ENCODE data around the gene KLHDC8A. TPM values are rescaled to one million over a fixed set of nuclear protein-coding genes. Genes with fewer than 3 reads are reported as not detected.

KLHDC8A gene
- total and polyA plus RNA-seq, 9 of the 15 experiments (the other 6 are each of a cell fraction or from before 2014, with no cell fraction given): 0.01 to 0.54 (median 0.04) TPM; not detected in 6

GRCh38 chr1:205373798-205374175 lies 17.1 kb upstream of the KLHDC8A start:
- no peaks in the 10 kb centered on the region for H3K9me1 ChIP-seq (ENCODE audit: control insufficient read depth, insufficient read depth, low read length)
- no peaks in the 10 kb centered on the region for H3K79me2 ChIP-seq (ENCODE audit: control insufficient read depth, insufficient read depth, low read length)
- no peak overlapping the region for H3K27ac ChIP-seq (ENCODE audit: extremely low read depth, low read depth, low read length)
- H3K9me3 ChIP-seq (replicated peaks; ENCODE audit: control insufficient read depth, insufficient read depth, low read depth, low read length): no peaks in the 10 kb centered on the region
- H3K36me3 ChIP-seq (ENCODE audit: control insufficient read depth, insufficient read depth, low read length): no peaks in the 10 kb centered on the region
- BruUV-seq (replicated peaks): no TSS peak
- FAIRE-seq: no peak
- no peak overlapping the region for H3K4me2 ChIP-seq (ENCODE audit: insufficient read depth, low read length)
- WGBS (ENCODE audit: insufficient coverage, low coverage, missing lambda C conversion rate): 0% methylated on average over 2 of the region's 2 CpGs
- ChIA-PET CTCF (ENCODE audit: low intra/inter-chr PET ratio) (no interaction called here), POLR2A (no interaction called here)
- in situ Hi-C loops (cut with MboI): no loop called here
- H3K4me1 ChIP-seq (replicated peaks in 1 of 2; ENCODE audit: control insufficient read depth in 2 of 2, insufficient read depth in 2 of 2, low read length in 2 of 2): peaks cover 0 to 2% of the 10 kb centered on the region in 2 experiments; a peak in 1 of 5 replicates
- no peak for DNase-seq (ENCODE audit: extremely low read depth in 1 of 4, low spot score in 3 of 4)
- no peak overlapping the region for H2AFZ ChIP-seq (ENCODE audit: low read depth, low read length)
- H3K27me3 ChIP-seq (ENCODE audit: control insufficient read depth in 2 of 2, insufficient read depth in 2 of 2, low read length in 2 of 2): peaks cover 60 to 67% of the 10 kb centered on the region in 2 experiments
- H3K9ac ChIP-seq (ENCODE audit: insufficient read depth in 1 of 2, low read depth in 2 of 2, low read length in 2 of 2): no peak overlapping the region
- intact Hi-C loops (cut with micrococcal nuclease): no loop called here
- TF ChIP-seq FOXK1 (CRISPR knock-in tag; IDR thresholded peaks at IDR 0.05; ENCODE audit: borderline replicate concordance) (no peak), PHF21A (IDR thresholded peaks at IDR 0.05; ENCODE audit: borderline replicate concordance, low read depth) (no peak), YBX1 (IDR thresholded peaks at IDR 0.05) (no peak), ESRRA (IDR thresholded peaks at IDR 0.05; ENCODE audit: borderline replicate concordance, low read depth) (no peak), KLF16 (IDR thresholded peaks at IDR 0.05) (no peak), PTRF (tag; IDR thresholded peaks at IDR 0.05) (no peak), THRAP3 (IDR thresholded peaks at IDR 0.05; ENCODE audit: borderline replicate concordance) (no peak), PKNOX1 (IDR thresholded peaks at IDR 0.05) (no peak), RBM15 (IDR thresholded peaks at IDR 0.05; ENCODE audit: insufficient read depth, low read length) (no peak), HMG20B (CRISPR knock-in tag; IDR thresholded peaks at IDR 0.05) (no peak), ZNF79 (CRISPR knock-in tag; IDR thresholded peaks at IDR 0.05; ENCODE audit: low read depth) (no peak), ZNF121 (CRISPR knock-in tag; conservative IDR thresholded peaks at IDR 0.05) (no peak), ZNF778 (CRISPR knock-in tag; IDR thresholded peaks at IDR 0.05) (no peak), ZBED1 (IDR thresholded peaks at IDR 0.05) (no peak), ILK (tag; IDR thresholded peaks at IDR 0.05; ENCODE audit: borderline replicate concordance, low read depth) (no peak), SIN3B (IDR thresholded peaks at IDR 0.05; ENCODE audit: low read depth) (no peak)
- TF ChIP-seq, protein P1, sequence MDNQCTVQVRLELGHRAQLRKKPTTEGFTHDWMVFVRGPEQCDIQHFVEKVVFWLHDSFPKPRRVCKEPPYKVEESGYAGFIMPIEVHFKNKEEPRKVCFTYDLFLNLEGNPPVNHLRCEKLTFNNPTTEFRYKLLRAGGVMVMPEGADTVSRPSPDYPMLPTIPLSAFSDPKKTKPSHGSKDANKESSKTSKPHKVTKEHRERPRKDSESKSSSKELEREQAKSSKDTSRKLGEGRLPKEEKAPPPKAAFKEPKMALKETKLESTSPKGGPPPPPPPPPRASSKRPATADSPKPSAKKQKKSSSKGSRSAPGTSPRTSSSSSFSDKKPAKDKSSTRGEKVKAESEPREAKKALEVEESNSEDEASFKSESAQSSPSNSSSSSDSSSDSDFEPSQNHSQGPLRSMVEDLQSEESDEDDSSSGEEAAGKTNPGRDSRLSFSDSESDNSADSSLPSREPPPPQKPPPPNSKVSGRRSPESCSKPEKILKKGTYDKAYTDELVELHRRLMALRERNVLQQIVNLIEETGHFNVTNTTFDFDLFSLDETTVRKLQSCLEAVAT (IDR thresholded peaks at IDR 0.05): no peak
- TF ChIP-seq, protein P2, sequence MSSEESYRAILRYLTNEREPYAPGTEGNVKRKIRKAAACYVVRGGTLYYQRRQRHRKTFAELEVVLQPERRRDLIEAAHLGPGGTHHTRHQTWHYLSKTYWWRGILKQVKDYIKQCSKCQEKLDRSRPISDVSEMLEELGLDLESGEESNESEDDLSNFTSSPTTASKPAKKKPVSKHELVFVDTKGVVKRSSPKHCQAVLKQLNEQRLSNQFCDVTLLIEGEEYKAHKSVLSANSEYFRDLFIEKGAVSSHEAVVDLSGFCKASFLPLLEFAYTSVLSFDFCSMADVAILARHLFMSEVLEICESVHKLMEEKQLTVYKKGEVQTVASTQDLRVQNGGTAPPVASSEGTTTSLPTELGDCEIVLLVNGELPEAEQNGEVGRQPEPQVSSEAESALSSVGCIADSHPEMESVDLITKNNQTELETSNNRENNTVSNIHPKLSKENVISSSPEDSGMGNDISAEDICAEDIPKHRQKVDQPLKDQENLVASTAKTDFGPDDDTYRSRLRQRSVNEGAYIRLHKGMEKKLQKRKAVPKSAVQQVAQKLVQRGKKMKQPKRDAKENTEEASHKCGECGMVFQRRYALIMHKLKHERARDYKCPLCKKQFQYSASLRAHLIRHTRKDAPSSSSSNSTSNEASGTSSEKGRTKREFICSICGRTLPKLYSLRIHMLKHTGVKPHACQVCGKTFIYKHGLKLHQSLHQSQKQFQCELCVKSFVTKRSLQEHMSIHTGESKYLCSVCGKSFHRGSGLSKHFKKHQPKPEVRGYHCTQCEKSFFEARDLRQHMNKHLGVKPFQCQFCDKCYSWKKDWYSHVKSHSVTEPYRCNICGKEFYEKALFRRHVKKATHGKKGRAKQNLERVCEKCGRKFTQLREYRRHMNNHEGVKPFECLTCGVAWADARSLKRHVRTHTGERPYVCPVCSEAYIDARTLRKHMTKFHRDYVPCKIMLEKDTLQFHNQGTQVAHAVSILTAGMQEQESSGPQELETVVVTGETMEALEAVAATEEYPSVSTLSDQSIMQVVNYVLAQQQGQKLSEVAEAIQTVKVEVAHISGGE (CRISPR knock-in tag; IDR thresholded peaks at IDR 0.05): no peak
- H3K4me3 ChIP-seq: no peak overlapping the region
- ATAC-seq: no peak
- H4K20me1 ChIP-seq (replicated peaks; ENCODE audit: control insufficient read depth, insufficient read depth, low read length): peaks cover 6% of the 10 kb centered on the region; the same call in 1 of the 2 replicates
